Activated naive CD4-positive, alpha-beta T cell treated with anti-CD3 and anti-CD28 coated beads, Interleukin-2, amount 50 U/mL, for 24 hours (primary cell): ENCODE data around the gene KLK3.

Source experiments
- H3K27ac Mint-ChIP-seq: one replicate; pipeline ENCODE4 v1.8.0; 2021; ENCODE audit warnings: mild to moderate bottlenecking, mixed read lengths
- H3K27me3 Mint-ChIP-seq: one replicate; pipeline ENCODE4 v1.8.0; 2021; ENCODE audit warnings: mixed read lengths
- H3K36me3 Mint-ChIP-seq: one replicate; pipeline ENCODE4 v1.8.0; 2021; ENCODE audit warnings: mixed read lengths
- H3K4me1 Mint-ChIP-seq: one replicate; pipeline ENCODE4 v1.8.0; 2021; ENCODE audit warnings: mixed read lengths
- H3K4me3 Mint-ChIP-seq: one replicate; pipeline ENCODE4 v1.8.0; 2021; ENCODE audit warnings: mild to moderate bottlenecking, mixed read lengths
- H3K9me3 Mint-ChIP-seq: one replicate; pipeline ENCODE4 v1.8.0; 2021; ENCODE audit warnings: mixed read lengths

The KLK3 gene

GRCh38 chr19:50823389-50824042, 31.2 kb upstream of the KLK3 start, which contains the start of gene KLK1:
TSS of gene KLK1 (minus strand) at chr19:50823787. CDS start at chr19:50823748, 39 bp downstream.
- peak within 1 kb of the TSS; percentile 31 for H3K27ac Mint-ChIP-seq
- peaks cover 53% of the 10 kb centered on the region for H3K27me3 Mint-ChIP-seq
- H3K4me3 Mint-ChIP-seq: no peak within 1 kb of the TSS
- H3K36me3 Mint-ChIP-seq: no peaks in the 10 kb centered on the region
- peaks cover 25% of the 10 kb centered on the region for H3K4me1 Mint-ChIP-seq
- H3K9me3 Mint-ChIP-seq: no peaks in the 10 kb centered on the region

DNA sequence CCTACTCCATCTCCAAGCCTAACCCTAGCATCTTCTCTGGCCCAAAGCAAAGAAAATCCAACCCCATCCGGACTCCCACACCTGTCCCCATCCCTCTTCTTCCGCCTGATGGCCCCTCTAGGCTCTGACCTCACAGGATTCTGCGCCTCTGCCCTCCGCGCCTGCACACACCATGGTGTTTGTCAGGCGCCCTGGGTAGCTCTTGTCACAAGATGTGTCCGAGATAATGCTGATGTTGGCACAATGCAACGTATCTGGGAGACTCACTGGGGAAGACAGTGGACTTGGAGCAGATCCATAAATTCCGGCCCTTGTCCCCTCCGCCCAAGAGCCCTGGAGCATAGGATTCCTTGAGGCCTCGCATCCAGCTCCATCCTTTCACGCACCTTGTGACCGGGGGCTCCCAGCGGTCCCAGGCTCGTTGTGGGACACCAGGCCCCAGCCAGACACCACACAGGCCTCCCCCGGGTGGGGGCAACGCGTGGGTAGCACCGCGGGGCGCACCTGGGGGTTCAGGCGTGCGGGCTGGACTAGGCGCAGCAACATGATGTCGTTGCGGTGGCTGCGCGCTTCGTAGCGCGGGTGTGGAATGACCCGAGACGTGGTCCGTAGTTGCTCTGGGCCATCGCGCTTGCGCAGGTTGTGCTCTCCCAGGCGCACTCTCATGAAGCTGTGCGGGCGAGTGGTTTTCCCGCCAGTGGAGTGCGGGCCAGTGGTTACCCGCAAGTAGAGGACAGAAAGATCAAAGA, 28.0 kb upstream of the KLK3 start:
- H3K27me3 Mint-ChIP-seq: peaks cover 34% of the 10 kb centered on the region
- H3K4me3 Mint-ChIP-seq: no peak overlapping the region
- no peak overlapping the region for H3K27ac Mint-ChIP-seq
- H3K4me1 Mint-ChIP-seq: no peaks in the 10 kb centered on the region
- H3K36me3 Mint-ChIP-seq: no peaks in the 10 kb centered on the region
- H3K9me3 Mint-ChIP-seq: no peaks in the 10 kb centered on the region

DNA sequence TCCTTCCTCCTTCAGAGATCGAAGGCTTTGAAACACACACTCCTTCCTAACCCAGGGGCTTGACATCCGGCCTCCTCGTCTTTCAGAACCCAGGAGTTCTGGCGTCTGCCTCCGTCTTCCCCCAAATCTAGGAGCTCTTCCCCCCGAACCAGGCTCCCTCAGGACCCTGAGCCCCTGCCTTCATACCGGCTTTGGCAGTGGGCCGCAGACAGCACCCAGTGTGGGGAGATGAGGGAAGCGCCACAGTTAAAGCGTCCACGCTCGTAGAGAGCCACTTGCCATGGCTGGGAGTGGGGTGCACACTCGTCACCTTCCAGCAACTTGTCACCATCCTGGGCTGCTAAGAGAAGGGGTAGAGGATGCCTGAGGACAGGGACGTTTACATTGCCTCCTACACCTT, 27.2 kb upstream of the KLK3 start:
- Mint-ChIP-seq H3K4me1 (no peaks in the 10 kb centered on the region), H3K27me3 (peaks cover 26% of the 10 kb centered on the region), H3K36me3 (no peaks in the 10 kb centered on the region), H3K4me3 (no peak overlapping the region), H3K9me3 (no peaks in the 10 kb centered on the region), H3K27ac (no peak overlapping the region)

GRCh38 chr19:50829801-50830200, 24.9 kb upstream of the KLK3 start:
- no peak overlapping the region for H3K27ac Mint-ChIP-seq
- H3K27me3 Mint-ChIP-seq: peaks cover 28% of the 10 kb centered on the region
- no peak overlapping the region for H3K4me3 Mint-ChIP-seq
- no peaks in the 10 kb centered on the region for H3K9me3 Mint-ChIP-seq
- no peaks in the 10 kb centered on the region for H3K4me1 Mint-ChIP-seq
- H3K36me3 Mint-ChIP-seq: no peaks in the 10 kb centered on the region

GRCh38 chr19:50830266-50831025, 24.3 kb upstream of the KLK3 start:
- Mint-ChIP-seq H3K4me3 (no peak overlapping the region), H3K36me3 (no peaks in the 10 kb centered on the region), H3K9me3 (no peaks in the 10 kb centered on the region), H3K27ac (no peak overlapping the region), H3K4me1 (peaks cover 4% of the 10 kb centered on the region), H3K27me3 (peaks cover 31% of the 10 kb centered on the region)

DNA sequence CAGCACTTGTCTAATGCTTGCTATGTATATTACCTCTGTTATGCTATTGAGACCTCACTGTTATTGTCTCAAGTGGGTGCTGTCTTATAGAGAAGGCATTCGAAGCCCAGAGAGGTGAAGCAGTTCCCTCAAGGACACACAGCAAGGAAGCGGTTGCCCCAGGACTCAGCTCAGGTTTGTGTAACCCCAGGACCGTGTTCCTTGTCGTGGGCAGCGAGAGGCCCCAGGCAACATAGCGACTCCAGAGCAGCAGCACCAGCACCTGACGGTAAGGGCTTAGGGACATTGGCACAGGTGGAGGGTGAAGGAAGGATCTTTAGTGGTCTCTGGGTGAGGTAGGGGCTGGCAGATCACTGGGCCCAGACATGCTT, 23.7 kb upstream of the KLK3 start:
- H3K4me1 Mint-ChIP-seq: peaks cover 5% of the 10 kb centered on the region
- H3K4me3 Mint-ChIP-seq: no peak overlapping the region
- H3K27me3 Mint-ChIP-seq: peaks cover 31% of the 10 kb centered on the region
- no peaks in the 10 kb centered on the region for H3K36me3 Mint-ChIP-seq
- H3K27ac Mint-ChIP-seq: no peak overlapping the region
- H3K9me3 Mint-ChIP-seq: no peaks in the 10 kb centered on the region

DNA sequence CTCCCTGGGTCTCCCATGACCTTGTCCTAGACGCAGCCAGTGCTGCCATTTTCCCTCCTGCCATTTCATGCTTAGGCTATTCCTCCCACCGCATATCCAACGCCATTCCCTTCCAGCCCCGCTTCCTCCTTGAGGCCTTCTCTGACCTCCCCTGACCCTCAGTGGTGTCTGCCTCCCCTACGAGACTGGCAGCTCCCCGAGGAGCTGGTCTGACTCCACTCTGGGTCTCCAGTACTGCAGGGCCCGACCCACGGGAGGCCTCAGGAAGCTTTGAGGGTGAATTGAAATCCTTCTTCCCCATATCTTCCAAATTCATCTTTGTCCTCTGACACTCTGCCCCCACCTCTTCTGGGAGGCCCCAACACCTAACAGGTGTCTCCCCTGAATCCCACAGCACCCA, 22.0 kb upstream of the KLK3 start:
- no peaks in the 10 kb centered on the region for H3K36me3 Mint-ChIP-seq
- H3K27ac Mint-ChIP-seq: no peak overlapping the region
- H3K4me3 Mint-ChIP-seq: no peak overlapping the region
- H3K4me1 Mint-ChIP-seq: peaks cover 9% of the 10 kb centered on the region
- no peaks in the 10 kb centered on the region for H3K9me3 Mint-ChIP-seq
- peaks cover 40% of the 10 kb centered on the region for H3K27me3 Mint-ChIP-seq

- Mint-ChIP-seq H3K4me1 (peaks cover 9% of the 10 kb centered on the region), H3K4me3 (no peak within 1 kb of the TSS), H3K9me3 (no peaks in the 10 kb centered on the region), H3K36me3 (no peaks in the 10 kb centered on the region), H3K27me3 (peaks cover 39% of the 10 kb centered on the region), H3K27ac (no peak within 1 kb of the TSS)
Observed at GRCh38 chr19:50833117-50833801, 21.5 kb upstream of the KLK3 start, which contains the start of gene KLK15. TSS of gene KLK15 (minus strand) at chr19:50833574. CDS start at chr19:50831492, 2,082 bp downstream.

DNA sequence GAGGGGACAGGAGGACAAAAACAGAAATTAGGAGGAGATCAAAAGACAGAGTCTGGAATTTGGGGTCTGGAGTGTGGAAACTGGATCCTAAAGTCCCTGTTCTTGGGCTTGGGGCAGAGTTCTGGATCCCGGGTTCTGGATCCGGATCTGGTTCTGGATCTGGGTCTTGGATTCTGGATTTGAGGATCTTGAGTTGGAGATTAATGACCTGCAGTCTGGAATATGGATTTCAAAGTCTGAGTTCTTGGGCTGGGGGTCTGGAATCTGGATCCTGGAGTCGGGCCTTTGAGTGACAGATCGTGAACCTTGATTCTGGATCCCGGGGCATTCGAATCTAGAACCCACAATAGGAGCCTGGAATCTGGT, 20.9 kb upstream of the KLK3 start:
- no peaks in the 10 kb centered on the region for H3K9me3 Mint-ChIP-seq
- no peak overlapping the region for H3K27ac Mint-ChIP-seq
- H3K36me3 Mint-ChIP-seq: no peaks in the 10 kb centered on the region
- peaks cover 40% of the 10 kb centered on the region for H3K27me3 Mint-ChIP-seq
- H3K4me1 Mint-ChIP-seq: peaks cover 9% of the 10 kb centered on the region
- no peak overlapping the region for H3K4me3 Mint-ChIP-seq

DNA sequence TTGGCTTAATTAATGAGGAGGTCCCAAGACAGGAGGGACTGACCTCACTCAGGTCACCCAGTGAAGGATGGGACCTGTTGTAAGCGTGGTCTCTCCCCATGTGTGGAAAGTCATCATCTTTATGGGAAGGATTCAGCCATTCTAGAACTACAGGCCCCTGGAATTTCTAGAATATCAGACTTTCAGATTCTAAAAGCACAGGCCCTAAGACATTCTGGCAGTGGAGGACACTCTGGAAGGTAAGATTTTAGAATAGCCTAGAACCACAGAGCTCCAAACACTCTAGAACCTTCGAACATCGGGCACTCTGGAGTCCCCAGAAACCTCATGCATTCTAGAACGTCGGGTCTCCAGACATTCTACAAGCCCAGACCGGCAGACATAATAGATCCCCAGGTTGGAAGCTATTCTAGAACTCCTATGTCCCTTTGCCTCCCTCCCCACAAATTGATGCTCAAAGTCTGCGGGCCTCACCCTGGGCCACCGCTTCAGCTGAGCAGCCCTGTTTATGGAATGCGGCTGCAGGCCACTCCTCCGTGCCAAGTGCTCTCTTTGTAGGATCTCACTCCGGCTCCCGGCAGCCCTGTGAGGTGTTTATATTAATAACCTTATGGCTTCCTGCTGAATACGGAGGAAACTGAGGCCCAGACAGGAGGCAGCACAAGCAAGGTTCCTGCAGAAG, 19.5 kb upstream of the KLK3 start:
- peak overlapping the region; percentile 83 for H3K4me3 Mint-ChIP-seq
- peaks cover 42% of the 10 kb centered on the region for H3K27me3 Mint-ChIP-seq
- no peaks in the 10 kb centered on the region for H3K36me3 Mint-ChIP-seq
- no peaks in the 10 kb centered on the region for H3K9me3 Mint-ChIP-seq
- H3K4me1 Mint-ChIP-seq: peaks cover 9% of the 10 kb centered on the region
- H3K27ac Mint-ChIP-seq: no peak overlapping the region

- Mint-ChIP-seq H3K27ac (no peak overlapping the region), H3K4me3 (peak overlapping the region; percentile 83), H3K9me3 (no peaks in the 10 kb centered on the region), H3K27me3 (peaks cover 42% of the 10 kb centered on the region), H3K36me3 (no peaks in the 10 kb centered on the region), H3K4me1 (peaks cover 9% of the 10 kb centered on the region)
Observed at GRCh38 chr19:50835785-50836542, 18.8 kb upstream of the KLK3 start.

DNA sequence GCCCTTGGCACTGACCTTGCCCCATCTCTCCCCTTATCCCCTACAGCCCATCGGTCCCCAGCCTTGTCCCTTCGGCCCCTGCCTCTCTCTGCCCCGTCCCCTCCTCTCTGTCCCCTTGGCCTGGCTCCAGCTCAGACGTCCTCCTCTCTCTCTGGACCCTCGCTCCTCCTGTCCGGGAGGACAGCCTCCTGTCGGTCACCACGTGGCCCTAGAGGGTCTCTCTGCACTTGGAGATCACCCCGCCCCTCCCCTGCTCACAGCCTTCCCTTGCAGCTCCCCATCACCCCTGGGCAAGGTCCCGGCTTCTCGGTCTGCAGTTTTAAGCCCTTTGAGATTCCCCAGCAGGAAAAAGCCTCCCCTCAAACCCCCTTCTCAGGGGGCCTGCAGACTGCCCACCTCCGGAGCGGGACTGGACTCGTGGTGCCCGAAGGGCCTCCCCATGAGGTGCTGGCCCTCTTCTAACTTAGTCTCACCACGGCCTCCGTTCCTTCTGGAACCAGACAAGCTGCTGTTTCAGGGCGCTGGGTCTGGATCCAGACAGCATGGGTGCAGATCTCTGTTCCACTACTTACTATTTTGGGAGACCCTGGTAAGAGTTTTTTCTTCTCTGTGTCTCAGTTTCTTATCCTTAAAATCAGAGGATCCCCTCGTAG, 18.0 kb upstream of the KLK3 start:
- H3K9me3 Mint-ChIP-seq: peaks cover 5% of the 10 kb centered on the region
- H3K4me3 Mint-ChIP-seq: peak overlapping the region; percentile 83
- peaks cover 9% of the 10 kb centered on the region for H3K4me1 Mint-ChIP-seq
- no peaks in the 10 kb centered on the region for H3K36me3 Mint-ChIP-seq
- H3K27ac Mint-ChIP-seq: no peak overlapping the region
- H3K27me3 Mint-ChIP-seq: peaks cover 39% of the 10 kb centered on the region

DNA sequence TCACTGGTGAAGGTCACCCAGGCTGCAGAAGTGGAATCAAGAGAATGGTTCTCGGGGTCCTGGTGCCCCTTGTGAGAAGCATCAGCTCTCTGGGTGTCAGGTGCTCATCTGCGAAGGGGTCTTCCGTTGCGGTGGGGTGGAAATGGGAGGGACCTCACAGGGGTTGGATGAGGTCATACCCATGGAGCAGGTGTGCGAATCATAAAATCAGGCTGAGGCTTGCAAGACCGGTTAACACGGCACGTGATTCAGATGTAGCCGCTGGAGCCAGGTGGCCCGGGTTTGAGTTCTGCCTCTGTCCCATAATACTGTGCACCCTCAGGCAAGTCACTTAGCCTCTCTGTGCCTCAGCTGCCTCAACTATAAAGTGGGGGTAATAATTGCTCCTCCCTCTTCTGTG, 17.4 kb upstream of the KLK3 start:
- Mint-ChIP-seq H3K27ac (no peak overlapping the region), H3K4me1 (peaks cover 9% of the 10 kb centered on the region), H3K4me3 (peak overlapping the region; percentile 83), H3K36me3 (no peaks in the 10 kb centered on the region), H3K9me3 (peaks cover 5% of the 10 kb centered on the region), H3K27me3 (peaks cover 42% of the 10 kb centered on the region)

DNA sequence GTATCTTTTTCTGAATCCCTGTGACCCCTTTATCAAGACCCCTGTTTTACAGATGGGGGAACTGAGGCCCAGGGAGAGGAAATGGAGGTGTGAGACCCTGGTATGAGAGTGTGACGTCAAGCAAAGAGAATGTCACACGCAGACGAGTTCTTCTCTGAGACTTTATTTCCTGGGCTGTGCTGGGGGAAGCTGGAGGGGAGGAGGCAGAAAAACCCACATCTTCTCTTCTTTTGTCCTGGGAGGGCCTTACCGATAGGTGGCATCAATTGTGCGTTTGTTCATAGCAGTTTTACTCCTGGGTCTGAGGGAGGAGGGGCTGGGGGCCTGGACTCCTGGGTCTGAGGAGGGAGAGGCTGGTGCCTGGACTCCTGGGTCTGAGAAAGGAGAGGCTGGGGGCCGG, 16.5 kb upstream of the KLK3 start:
- H3K9me3 Mint-ChIP-seq: peaks cover 7% of the 10 kb centered on the region
- H3K27me3 Mint-ChIP-seq: peaks cover 37% of the 10 kb centered on the region
- no peak overlapping the region for H3K4me3 Mint-ChIP-seq
- no peak overlapping the region for H3K27ac Mint-ChIP-seq
- H3K4me1 Mint-ChIP-seq: peaks cover 9% of the 10 kb centered on the region
- H3K36me3 Mint-ChIP-seq: no peaks in the 10 kb centered on the region
